GM12878 (cell line): ENCODE data around the gene RGN. TPM values are rescaled to one million over a fixed set of nuclear protein-coding genes. Genes with fewer than 3 reads are reported as not detected.
A peak's percentile ranks its signal among the peaks of the same experiment; 100 is the strongest.

Experiments used
- ATF3 ChIP-seq: IDR thresholded peaks from 2 replicates; pipeline ENCODE4 v1.6.1; 2011; ENCODE audit warnings: low read depth, mild to moderate bottlenecking, low read length, moderate library complexity, borderline replicate concordance; ENCODE audit errors: extremely low read depth
- BRCA1 ChIP-seq: IDR thresholded peaks from 2 replicates; pipeline ENCODE4 v1.6.1; 2011; ENCODE audit warnings: low read depth, low read length, improper control_type of control experiment
- CEBPZ ChIP-seq: fragments of 150-350 bp; IDR thresholded peaks from 2 replicates; pipeline ENCODE4 v1.6.1; 2016; ENCODE audit warnings: low read depth, low read length
- CHD1 ChIP-seq: IDR thresholded peaks from 2 replicates; pipeline ENCODE4 v1.6.1; 2012; ENCODE audit warnings: low read depth, low read length, improper control_type of control experiment
- CHD2 ChIP-seq: IDR thresholded peaks from 2 replicates; pipeline ENCODE4 v1.6.1; 2011; ENCODE audit warnings: low read depth, low read length, improper control_type of control experiment, borderline replicate concordance
- DPF2 ChIP-seq: fragments of 450-650 bp; IDR thresholded peaks from 2 replicates; pipeline ENCODE4 v1.6.1; 2017; ENCODE audit warnings: mild to moderate bottlenecking
- EGR1 ChIP-seq, 2 experiments: IDR thresholded peaks; 1 replicate in 1 of 2; 2 replicates in 1 of 2; pipeline ENCODE4 v1.6.1; 2011 to 2012; ENCODE audit warnings: low read depth in 2 of 2, low read length in 2 of 2, borderline replicate concordance in 1 of 2, mild to moderate bottlenecking in 1 of 2, moderate library complexity in 1 of 2
- EZH2 ChIP-seq: IDR thresholded peaks from 2 replicates; pipeline ENCODE4 v1.6.1; 2012; ENCODE audit warnings: low read depth, mild to moderate bottlenecking, control low read depth, inconsistent platforms, low read length, borderline replicate concordance; ENCODE audit not compliant: control insufficient read depth
- FOXK2 ChIP-seq: fragments of 450-650 bp; IDR thresholded peaks from 2 replicates; pipeline ENCODE4 v1.6.1; 2017; ENCODE audit warnings: mild to moderate bottlenecking, moderate library complexity
- FOXM1 ChIP-seq: IDR thresholded peaks from 2 replicates; pipeline ENCODE4 v1.6.1; 2012; ENCODE audit warnings: low read depth, mild to moderate bottlenecking, inconsistent platforms, low read length, moderate library complexity
- IKZF2 ChIP-seq, 2 experiments: fragments of 450-650 bp; IDR thresholded peaks; 2 replicates each; pipeline ENCODE4 v1.6.1; 2017; ENCODE audit warnings: mild to moderate bottlenecking in 2 of 2, moderate library complexity in 2 of 2
- MEF2B ChIP-seq: fragments of 450-650 bp; IDR thresholded peaks from 2 replicates; pipeline ENCODE4 v1.6.1; 2018; ENCODE audit warnings: mild to moderate bottlenecking, moderate library complexity; ENCODE audit not compliant: partially characterized antibody, poor library complexity, severe bottlenecking
- NBN ChIP-seq: fragments of 450-650 bp; IDR thresholded peaks from 2 replicates; pipeline ENCODE4 v1.6.1; 2016
- NFYB ChIP-seq: IDR thresholded peaks from 2 replicates; pipeline ENCODE4 v1.6.1; 2011; ENCODE audit warnings: low read depth, mild to moderate bottlenecking, low read length, improper control_type of control experiment, moderate library complexity; ENCODE audit not compliant: insufficient read depth
- NR2F1 ChIP-seq: fragments of 450-650 bp; conservative IDR thresholded peaks from 2 replicates; pipeline ENCODE4 v1.6.1; 2017; ENCODE audit warnings: mild to moderate bottlenecking
- PAX8 ChIP-seq: fragments of 450-650 bp; IDR thresholded peaks from 2 replicates; pipeline ENCODE4 v1.6.1; 2017; ENCODE audit warnings: mild to moderate bottlenecking, moderate library complexity
- RAD51 ChIP-seq: fragments of 450-650 bp; IDR thresholded peaks from 2 replicates; pipeline ENCODE4 v1.6.1; 2016; ENCODE audit warnings: moderate library complexity, mild to moderate bottlenecking, inconsistent platforms
- RBBP5 ChIP-seq: fragments of 200-600 bp; sonication (generic); conservative IDR thresholded peaks from 2 replicates; pipeline ENCODE4 v1.6.1; 2016
- RFX5 ChIP-seq: IDR thresholded peaks from 2 replicates; pipeline ENCODE4 v1.6.1; 2011; ENCODE audit warnings: low read depth, low read length, improper control_type of control experiment
- SPI1 ChIP-seq: IDR thresholded peaks from 2 replicates; pipeline ENCODE4 v1.6.1; 2011; ENCODE audit warnings: low read depth, mild to moderate bottlenecking, low read length, moderate library complexity, borderline replicate concordance; ENCODE audit not compliant: insufficient read depth
- TARDBP ChIP-seq: IDR thresholded peaks from 2 replicates; pipeline ENCODE4 v1.6.1; 2016; ENCODE audit warnings: borderline replicate concordance
- TBL1XR1 ChIP-seq: IDR thresholded peaks from 2 replicates; pipeline ENCODE4 v1.6.1; 2012; ENCODE audit warnings: low read depth, low read length, improper control_type of control experiment
- YBX1 ChIP-seq: fragments of 450-650 bp; IDR thresholded peaks from 2 replicates; pipeline ENCODE4 v1.6.1; 2016; ENCODE audit warnings: antibody characterized with exemption
- ZBTB33 ChIP-seq: fragments of 450-650 bp; IDR thresholded peaks from 2 replicates; pipeline ENCODE4 v1.6.1; 2017; ENCODE audit warnings: mild to moderate bottlenecking
- polyA plus RNA-seq, 11 experiments: library from polyadenylated mRNA; depleted of rRNA in 4 of 11; unstranded in 6 of 11; stranded (reverse) in 5 of 11; fragments of >200 nt; fragmentation: Nextera tagmentation in 4 of 11; fragmentation: Illumina TruSeq in 1 of 11; extraction: Ambion mirVana in 4 of 11; extraction: Trizol in 1 of 11; gene quantifications; 1 replicate in 1 of 11; 2 replicates in 10 of 11; pipeline versions ENCODE4 v1.2.1 to v1.2.3, GENCODE V29; 2011 to 2016; ENCODE audit warnings: inconsistent platforms in 2 of 11, missing spikeins in 2 of 11, low read depth in 1 of 11
- total RNA-seq, 4 experiments: library from RNA; depleted of rRNA in 3 of 4; stranded (reverse); fragments of >200 nt in 3 of 4; fragmentation: Illumina TruSeq in 1 of 4; extraction: Trizol in 1 of 4; gene quantifications; 2 replicates each; pipeline versions ENCODE4 v1.2.1 to v1.2.3, GENCODE V29; 2013 to 2021

RGN gene
- total and polyA plus RNA-seq, 10 of the 15 experiments (the other 5 are each of a cell fraction or from before 2014, with no cell fraction given): 0.15 TPM; not detected in 9

- TF ChIP-seq FOXK2: no peak
- TF ChIP-seq YBX1: no peak
- TF ChIP-seq DPF2: 0 out of 2 replicates have a peak, but pooled peaks have one; percentile 15
- TF ChIP-seq NBN: no peak
- no peak for TF ChIP-seq SPI1
- TF ChIP-seq PAX8: no peak
- no peak for TF ChIP-seq CHD2
- no peak for TF ChIP-seq NFYB
- no peak for TF ChIP-seq TBL1XR1
- no peak for TF ChIP-seq RFX5
- no peak for TF ChIP-seq CHD1
- TF ChIP-seq EZH2: no peak
- TF ChIP-seq RAD51: peak; percentile 66; the same call in 1 of the 2 replicates
- TF ChIP-seq CEBPZ: no peak
- TF ChIP-seq NR2F1: peak; percentile 69; the same call in 1 of the 2 replicates
- no peak for TF ChIP-seq MEF2B
- peak in 1 of 2 experiments; percentile 38; a peak in 2 of 4 replicates for TF ChIP-seq IKZF2 (IDR thresholded peaks at IDR 0.05)
- TF ChIP-seq ATF3: no peak
- TF ChIP-seq ZBTB33: no peak
- no peak for TF ChIP-seq FOXM1
- TF ChIP-seq EGR1 (IDR thresholded peaks at IDR 0.05; ENCODE audit: borderline replicate concordance in 1 of 2, low read depth in 2 of 2, low read length in 2 of 2): no peak
- no peak for TF ChIP-seq BRCA1
- no peak for TF ChIP-seq TARDBP
- no peak for TF ChIP-seq RBBP5
These were observed 13.0 kb downstream of the RGN start (continued) for GRCh38 chrX:47091149-47091775.
